AML-193 (cell line): ENCODE results near the gene SOD3.

ENCODE experiments used
- DNase-seq, 2 experiments: peaks; one replicate each; lab custom pipeline; 2025; lab: John Stamatoyannopoulos, UW

Gene SOD3

DNA sequence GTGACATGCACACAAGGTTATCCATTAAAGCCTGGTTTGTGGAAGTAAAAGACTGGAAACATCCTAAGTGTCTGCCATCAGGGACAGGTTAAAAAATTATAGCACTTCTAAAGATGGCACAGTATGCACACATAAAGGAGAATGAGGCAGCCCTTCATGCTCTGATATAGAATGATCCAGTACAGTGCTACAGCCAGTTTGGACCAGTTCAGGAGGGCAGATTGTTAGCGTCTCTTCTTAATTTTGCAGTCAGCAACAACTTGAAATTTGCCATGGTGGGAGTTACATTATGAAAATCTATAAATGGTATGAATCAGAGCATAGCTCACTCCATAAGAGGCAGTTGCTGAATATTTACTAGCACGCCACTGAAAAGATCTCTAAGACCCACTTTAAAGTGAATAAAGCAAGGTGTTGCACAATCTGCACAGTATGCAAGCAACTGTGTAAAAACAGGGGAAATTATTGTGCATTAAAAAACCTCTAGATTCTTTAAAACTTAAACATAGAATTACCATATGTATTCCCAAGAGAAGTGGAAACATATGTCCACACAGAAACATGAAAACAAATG is 20.3 kb upstream of the SOD3 start:
- DNase-seq, result no peak

DNA sequence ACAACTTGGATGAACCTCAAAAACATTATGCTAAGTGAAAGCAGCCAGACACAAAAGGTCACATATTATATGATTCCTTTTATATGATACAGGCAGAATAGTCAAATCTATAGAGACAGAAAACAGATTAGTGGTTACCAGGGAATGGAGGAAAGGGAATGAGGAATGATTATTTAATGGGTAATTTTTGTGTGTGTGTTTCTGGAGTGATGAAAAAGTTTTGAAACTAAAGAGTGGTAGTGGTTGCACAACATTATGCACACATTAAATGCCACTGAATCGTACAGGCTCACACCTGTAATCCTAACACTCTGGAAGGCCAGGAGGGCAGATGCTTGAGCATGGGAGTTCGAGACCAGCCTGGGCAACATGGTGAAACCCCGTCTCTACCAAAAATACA is 19.6 kb upstream of the SOD3 start:
- DNase-seq, result no peak

DNA sequence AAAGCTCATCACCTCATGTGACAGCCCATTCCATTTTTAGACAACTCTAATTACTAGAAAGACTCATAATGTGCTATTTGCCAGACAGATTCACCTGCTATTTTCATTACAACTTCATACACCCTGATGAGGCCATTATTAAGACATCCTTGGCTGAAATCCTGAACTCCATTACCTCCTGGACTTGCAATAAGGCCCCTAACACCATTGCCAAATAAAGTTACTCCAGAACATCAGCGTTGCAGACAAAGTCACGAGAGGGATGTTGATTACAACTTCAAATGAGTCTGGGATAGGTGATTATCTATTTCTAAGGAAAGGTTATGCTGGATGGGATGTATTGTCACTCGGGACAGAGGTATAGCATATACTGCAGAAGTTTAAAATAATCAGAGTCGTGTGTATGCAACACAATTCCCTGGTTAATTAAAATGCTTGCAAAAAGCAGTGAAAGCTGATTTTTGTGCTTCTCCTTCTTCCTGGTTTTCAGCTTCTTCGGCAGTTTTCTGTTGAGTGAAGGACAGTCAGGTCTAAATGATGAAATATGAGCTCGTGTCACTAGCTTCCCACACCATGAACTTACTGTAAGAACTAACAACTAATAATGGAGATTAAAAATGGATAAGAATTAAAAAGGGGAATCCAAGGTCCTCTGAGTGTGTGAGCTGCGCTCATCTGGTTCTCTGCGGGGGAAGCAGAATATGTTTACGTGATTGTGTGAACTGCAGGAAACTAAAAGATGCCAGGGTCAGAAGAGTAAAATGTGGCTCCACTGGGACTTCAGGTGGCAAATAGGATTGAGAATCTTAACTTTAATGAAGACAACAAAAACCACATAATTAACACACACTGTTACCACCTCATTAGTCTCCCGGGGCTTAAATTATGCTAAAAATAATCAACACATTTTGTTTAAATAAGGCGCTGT is 17.6 kb upstream of the SOD3 start:
- DNase-seq, result no peak

DNA sequence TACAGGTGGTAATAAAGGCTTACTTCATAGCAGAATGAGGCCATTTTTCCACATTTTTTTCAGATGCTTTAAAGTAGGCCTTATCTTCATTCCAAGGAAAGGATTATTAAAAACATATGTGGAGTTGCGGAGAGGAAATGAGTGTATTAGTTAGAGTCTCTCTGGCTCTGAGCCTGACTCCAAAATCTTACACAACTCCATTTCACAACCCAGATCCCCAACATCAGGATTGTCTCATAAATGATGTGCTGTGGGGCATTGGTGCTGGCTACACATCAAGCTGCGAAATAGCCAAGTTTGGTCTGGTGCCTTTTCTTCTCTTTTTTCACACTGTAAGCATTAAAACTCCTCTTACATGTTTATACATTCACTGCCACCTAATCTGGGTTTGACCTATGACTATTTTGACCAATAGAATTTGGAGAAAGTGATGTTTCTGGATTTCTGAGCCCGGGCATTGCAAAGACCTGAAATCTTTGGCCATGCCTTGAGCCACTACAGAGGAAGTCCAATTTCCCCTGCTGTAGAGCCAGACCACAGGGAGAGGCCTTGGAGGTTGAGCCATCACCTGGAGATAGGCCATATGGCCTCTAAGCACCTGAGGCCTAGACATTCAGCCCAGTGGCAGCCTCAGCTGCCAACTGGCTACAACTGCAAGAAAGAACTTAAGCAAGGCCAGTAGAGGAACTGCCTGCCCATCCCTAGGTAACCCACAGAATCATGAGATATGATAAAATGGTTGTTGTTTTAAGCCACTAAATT is 16.7 kb upstream of the SOD3 start:
- DNase-seq, result no peak

DNA sequence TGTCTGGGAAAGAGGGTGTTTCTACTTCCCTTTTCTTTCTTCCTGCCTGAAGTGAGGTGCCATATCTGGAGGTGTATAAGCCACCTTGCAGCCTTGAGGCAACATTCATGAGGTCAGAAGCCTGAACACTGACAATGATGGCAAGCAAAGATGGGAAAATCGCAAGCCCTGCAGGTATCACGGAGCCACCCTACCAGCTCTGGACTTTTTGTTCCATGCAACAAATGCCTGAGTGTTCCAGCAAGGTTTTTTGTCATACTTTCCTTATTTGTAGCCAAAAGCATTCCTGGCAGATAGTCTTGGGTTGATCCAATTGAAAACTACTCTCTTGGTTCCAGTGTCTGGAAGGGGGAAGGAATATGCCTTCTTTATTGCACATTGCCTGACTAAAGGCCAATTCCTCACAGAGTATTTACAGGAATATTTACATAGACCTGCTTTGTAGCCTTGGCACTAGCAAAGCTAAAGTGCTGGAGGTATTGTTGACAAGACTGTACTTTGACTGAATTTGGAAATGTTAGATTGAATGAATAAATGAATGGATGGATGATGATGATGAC is 14.4 kb upstream of the SOD3 start:
- DNase-seq, result no peak

DNA sequence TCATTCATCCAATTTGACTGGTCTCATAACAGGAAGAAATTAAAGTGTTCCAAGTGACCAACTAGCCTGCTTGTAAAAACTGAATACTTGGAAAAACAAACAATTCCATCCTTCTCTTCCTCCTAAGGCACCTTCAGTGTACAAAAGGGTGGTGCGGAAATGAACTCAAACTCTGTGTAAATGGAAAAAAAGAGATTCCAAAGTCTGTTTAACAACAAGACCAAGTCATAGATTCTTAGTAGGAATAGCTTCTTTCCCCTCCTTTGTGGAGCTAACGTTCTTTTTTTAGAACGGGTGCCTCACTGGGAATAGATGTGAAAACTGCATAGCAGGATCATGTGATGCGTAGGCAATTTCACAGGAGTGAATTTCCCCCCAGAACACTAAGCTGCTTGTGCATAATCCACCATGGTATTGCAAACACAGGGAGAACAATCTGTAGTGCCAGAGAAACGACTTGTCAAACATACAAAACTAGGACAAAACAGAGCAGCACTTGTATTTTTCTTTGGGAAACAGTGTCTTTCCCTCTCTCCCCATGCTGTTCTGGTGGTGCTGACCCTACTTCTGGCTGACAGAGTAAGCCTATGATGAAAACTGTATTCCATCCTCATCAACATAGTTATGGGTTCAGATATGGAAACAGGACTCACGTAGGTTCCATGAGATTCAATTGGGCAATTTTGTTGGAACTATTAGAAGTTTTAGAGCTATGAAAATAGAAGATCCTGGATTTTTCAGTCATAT is 13.2 kb upstream of the SOD3 start:
- DNase-seq, result no peak

DNA sequence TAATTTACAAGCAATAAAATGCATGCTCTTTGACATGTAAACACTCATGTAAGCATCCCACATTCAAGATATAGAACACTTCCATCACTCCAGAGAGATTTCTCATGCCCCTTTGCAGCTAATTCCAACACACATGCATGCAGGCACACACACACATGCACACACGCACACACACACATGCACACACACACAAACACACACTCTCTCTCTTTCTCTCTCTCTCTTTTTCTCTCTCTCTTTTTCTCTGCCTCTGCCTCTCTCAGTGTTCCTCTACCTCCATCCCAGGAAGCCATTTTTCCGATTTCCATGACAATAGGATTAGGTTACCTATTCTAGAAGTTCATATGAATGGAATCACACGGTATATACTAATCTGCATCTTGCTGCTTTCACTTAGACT is 11.9 kb upstream of the SOD3 start:
- DNase-seq, result no peak

DNA sequence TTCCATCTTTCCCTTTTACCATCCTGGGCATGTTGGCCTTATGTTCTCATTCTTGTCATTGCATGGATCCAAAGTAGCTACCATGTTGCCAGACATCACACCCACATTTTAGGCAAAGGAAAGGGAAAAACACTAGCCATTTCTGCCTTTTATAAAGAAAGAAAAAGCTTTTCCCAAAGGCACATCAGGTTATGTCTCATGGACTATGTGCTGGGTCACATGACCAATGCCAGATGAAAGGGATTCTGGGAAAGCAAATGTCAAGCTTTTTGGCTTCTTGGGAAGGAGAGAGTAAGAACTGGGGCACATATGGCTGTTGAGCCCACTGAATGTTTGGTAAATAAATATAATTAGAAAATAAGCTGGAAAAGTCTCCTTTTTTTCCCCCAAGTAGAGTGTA is 4.3 kb upstream of the SOD3 start:
- DNase-seq, result no peak

DNA sequence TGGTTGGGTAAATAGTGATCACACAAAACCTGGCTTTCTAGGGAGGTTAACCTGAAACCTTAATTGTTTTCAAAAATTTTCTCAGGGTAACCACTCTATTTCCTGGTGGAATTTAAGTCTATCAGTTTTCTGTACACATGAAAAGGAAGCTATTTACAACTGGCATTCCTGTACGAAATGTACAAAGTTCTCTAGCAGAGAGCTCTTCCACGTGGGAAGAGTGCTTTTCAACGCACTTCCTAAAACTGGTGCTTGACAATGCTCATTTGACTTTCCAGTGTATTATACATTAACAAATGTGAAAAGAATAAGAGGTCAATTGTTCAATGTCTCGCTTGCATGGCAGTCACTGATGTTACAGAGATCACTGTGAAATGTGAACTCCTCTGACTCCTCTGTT is 2.8 kb upstream of the SOD3 start:
- no peak for DNase-seq

DNA sequence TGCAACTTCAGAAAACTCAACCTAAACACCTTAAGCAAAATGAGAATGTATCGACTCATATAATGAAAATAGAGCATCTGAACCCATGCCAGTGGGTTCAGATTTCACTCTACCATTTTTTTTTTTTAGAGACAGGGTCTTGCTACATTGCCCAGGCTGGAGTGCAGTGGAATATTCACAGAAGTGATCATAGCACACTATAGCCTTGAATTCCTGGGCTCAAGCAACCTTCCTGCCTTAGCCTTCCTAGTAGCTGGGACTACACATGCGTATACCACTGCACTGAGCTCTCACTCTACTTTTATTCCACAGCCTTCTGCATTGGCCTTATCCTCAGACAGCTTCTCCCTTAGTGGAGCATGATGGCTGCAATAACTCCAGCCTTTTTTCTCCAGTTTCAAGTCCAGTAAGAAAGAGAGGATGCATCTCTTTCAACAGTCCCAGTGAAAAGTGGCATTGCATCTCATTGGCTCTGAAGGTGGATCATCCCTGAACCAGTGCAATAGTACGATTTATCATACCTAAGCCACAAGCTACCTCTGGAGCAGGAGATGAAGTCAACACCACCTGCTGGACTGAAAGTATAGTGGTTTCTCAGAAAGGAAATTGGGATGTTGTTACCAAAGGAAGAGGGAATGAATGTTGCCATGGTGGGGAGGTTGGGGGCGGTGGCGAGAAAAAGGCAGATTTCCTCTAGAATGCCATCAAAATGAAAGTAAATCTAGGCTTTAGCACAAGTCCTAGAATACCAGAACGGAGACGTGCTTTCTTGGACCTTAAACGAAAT is 2.0 kb upstream of the SOD3 start:
- DNase-seq, result no peak

DNA sequence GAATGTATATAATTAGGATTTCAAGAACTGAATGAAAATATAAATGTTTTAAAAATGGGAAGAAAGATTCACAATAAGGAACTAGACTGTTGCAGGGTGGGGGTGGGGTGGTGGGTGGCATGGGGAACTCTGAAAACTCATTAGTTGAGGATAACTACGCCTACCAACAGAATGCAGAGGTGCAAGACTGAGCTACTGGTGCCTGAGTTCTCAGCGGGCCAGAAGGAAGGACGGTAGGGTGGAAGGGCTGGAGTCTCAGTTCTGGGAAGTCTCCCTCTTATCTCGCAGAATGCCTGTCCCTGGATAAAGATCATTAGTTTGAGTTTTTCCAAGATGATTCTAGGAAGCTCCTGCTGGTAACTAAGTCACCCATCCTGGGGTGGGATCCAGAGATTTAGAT is 1.3 kb upstream of the SOD3 start:
- no peak for DNase-seq

DNA sequence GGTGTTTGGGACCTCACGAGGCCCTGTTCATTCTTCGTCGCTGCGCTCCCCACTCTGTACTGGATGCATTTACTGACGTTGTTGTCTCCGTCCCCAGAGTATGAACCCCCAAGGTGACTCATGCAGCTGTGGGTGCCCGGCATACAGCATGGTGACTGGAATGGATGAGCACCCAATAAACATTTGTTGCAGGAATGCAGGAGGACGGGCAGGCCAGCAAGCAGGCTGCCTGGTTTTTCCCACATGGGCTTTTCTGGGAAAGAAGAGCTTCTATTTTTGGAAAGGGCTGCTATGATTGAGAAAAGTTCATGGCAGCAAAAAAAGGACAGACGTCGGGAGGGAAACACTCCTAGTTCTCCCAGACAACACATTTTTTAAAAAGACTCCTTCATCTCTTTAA is 893 bp upstream of the SOD3 start:
- no peak for DNase-seq

DNA sequence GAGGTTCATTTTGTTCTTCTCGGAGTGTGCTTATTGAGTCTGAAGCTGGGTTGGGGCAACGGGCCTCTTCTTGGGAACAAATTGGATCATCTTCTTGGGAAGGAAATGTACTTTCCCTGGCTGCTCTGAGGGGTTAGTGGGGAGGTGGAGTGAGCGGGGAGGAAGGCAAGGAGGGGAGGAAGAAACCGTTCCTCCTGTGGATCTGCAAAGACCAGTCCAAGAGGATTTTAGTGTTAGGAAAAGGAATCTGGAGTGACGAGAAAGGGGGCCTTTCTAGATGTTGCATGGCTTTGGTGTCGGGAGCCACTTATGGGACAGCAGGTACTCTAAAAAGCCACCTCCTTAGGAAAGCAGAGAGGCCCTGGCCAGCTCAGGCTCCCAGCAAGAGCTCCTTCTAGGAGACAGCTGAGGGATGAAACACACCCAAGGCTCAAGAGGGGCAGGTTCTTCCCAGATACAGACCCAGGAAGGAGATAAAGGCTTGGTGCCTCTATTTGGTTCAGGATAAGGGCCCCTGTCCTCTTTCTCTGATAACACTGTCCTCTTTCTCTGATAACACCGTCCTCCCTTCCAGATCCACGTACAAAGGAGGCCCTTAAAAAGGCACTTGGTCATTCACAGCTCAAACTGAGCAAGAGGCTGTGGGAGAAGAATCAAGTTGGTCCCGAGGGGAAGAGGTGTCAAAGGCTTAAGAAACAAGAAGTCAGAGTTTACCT is 451 bp downstream of the SOD3 start:
- no peak for DNase-seq

DNA sequence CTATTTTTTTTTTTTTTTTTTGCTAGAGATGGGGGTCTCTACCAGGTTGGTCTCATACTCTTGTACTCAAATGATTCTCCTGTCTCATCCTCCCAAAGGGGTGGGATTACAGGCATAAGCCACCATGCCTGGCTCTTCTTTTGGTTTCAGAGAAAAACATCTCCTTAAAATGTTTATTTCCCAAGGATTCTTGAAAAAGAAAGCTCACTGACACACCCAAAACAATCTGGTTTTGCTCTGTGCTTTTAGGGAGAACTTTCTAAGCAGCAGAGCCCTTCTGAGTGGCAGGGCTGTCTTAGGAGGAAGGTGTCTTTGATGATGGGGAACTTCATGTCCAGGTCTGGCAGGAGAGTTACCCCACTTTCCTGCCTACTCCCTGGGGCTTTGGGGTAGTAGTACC is 1.2 kb downstream of the SOD3 start:
- DNase-seq, result no peak

DNA sequence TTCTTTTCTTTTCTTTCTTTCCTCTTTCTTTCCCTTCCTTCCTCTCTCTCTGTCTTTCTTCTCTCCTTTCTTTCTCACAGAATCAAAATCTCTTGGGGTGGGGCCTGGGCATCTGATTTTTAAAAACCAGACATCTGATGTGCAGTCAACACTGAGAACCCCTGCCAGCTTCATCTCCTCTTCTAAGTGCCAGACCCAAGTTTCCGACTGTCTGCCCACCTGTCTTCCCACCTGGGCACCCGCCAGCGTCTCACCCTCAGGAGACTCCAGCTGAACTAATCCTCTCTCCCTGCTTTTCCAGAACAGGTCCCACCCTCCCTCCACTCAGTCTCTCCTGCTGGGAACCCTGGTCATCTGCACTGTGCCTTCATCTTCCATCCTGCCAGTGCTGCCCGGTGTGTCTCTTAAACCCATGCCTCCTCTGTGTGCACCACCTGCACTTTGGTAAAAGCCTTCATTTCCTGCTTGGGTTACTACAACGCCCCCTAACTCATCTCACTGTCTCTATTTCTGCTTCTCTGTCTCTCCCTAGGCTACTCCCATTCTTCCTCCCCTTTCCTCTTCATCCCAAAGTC is 2.8 kb downstream of the SOD3 start:
- no peak for DNase-seq

DNA sequence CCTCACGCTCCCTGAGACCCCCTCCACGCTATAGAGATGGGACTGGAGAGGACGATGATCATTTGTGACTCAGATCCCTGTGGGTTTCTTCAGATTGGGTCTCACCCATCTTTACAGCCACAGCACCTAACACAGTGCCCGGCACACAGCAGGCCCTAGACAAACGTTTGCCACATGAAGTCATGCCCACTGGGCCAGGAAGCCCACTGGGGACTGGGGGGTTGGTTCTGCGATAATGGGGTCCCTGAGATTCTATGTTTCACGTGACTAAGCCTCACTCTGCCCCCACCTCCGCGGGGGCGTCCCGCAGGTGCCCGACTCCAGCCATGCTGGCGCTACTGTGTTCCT is 3.8 kb downstream of the SOD3 start:
- no peak for DNase-seq

DNA sequence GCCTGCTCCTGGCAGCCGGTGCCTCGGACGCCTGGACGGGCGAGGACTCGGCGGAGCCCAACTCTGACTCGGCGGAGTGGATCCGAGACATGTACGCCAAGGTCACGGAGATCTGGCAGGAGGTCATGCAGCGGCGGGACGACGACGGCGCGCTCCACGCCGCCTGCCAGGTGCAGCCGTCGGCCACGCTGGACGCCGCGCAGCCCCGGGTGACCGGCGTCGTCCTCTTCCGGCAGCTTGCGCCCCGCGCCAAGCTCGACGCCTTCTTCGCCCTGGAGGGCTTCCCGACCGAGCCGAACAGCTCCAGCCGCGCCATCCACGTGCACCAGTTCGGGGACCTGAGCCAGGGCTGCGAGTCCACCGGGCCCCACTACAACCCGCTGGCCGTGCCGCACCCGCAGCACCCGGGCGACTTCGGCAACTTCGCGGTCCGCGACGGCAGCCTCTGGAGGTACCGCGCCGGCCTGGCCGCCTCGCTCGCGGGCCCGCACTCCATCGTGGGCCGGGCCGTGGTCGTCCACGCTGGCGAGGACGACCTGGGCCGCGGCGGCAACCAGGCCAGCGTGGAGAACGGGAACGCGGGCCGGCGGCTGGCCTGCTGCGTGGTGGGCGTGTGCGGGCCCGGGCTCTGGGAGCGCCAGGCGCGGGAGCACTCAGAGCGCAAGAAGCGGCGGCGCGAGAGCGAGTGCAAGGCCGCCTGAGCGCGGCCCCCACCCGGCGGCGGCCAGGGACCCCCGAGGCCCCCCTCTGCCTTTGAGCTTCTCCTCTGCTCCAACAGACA is 4.4 kb downstream of the SOD3 start:
- no peak for DNase-seq

DNA sequence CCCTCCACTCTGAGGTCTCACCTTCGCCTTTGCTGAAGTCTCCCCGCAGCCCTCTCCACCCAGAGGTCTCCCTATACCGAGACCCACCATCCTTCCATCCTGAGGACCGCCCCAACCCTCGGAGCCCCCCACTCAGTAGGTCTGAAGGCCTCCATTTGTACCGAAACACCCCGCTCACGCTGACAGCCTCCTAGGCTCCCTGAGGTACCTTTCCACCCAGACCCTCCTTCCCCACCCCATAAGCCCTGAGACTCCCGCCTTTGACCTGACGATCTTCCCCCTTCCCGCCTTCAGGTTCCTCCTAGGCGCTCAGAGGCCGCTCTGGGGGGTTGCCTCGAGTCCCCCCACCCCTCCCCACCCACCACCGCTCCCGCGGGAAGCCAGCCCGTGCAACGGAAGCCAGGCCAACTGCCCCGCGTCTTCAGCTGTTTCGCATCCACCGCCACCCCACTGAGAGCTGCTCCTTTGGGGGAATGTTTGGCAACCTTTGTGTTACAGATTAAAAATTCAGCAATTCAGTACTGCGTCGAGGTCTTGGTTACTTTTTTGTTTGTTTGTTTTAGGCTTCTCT is 5.0 kb downstream of the SOD3 start:
- DNase-seq, result no peak
